Smooth muscle cell (in vitro differentiated cells): ENCODE measurements around the gene FKBP9. TPM values are rescaled to one million over a fixed set of nuclear protein-coding genes. Genes with fewer than 3 reads are reported as not detected.
"Not testable (repeated sequence)": the region's sequence is repeated elsewhere in the genome, so short reads cannot be mapped to it uniquely, and the experiment has no call there.

Experiments
- DNase-seq: peaks from one replicate; lab custom pipeline; 2025; ENCODE audit not compliant: unreplicated experiment; lab: John Stamatoyannopoulos, UW
- H2AFZ ChIP-seq: fragments of 200-600 bp; sonication (generic); 2 replicates; pipeline ENCODE4 v1.6.0; 2016; ENCODE audit warnings: antibody characterized with exemption, low read depth, mild to moderate bottlenecking
- H3F3A ChIP-seq: fragments of 200-600 bp; sonication (generic); 2 replicates; pipeline ENCODE4 v1.6.0; 2017; ENCODE audit warnings: antibody characterized with exemption, low read depth
- H3K27ac ChIP-seq: fragments of 200-600 bp; sonication (generic); 2 replicates; pipeline ENCODE4 v1.5.1; 2016; ENCODE audit warnings: low read depth, mild to moderate bottlenecking
- H3K27me3 ChIP-seq: fragments of 200-600 bp; sonication (generic); 2 replicates; pipeline ENCODE4 v1.6.1; 2016; ENCODE audit warnings: low read depth, mild to moderate bottlenecking
- H3K36me3 ChIP-seq: fragments of 200-600 bp; sonication (generic); 2 replicates; pipeline ENCODE4 v1.5.1; 2016; ENCODE audit warnings: low read depth
- H3K4me1 ChIP-seq: fragments of 200-600 bp; sonication (generic); 2 replicates; pipeline ENCODE4 v1.5.1; 2016; ENCODE audit warnings: low read depth
- H3K4me2 ChIP-seq: fragments of 200-600 bp; sonication (generic); 2 replicates; pipeline ENCODE4 v1.6.0; 2016; ENCODE audit warnings: mild to moderate bottlenecking
- H3K4me3 ChIP-seq: fragments of 200-600 bp; sonication (generic); 2 replicates; pipeline ENCODE4 v1.5.1; 2016; ENCODE audit warnings: mild to moderate bottlenecking
- H3K79me2 ChIP-seq: fragments of 200-600 bp; sonication (generic); 2 replicates; pipeline ENCODE4 v1.6.0; 2016; ENCODE audit warnings: low read depth, mild to moderate bottlenecking
- H3K9ac ChIP-seq: fragments of 200-600 bp; sonication (generic); 2 replicates; pipeline ENCODE4 v1.6.0; 2016; ENCODE audit warnings: low read depth
- H3K9me3 ChIP-seq: fragments of 200-600 bp; sonication (generic); replicated peaks from 2 replicates; pipeline ENCODE4 v1.5.1; 2016; ENCODE audit warnings: low read depth
- H4K20me1 ChIP-seq: fragments of 200-600 bp; sonication (generic); 2 replicates; pipeline ENCODE4 v1.6.0; 2016; ENCODE audit warnings: low read depth
- WGBS: methylation state at CpG from one replicate; pipeline ENCODE4 v1.1.7; 2016; ENCODE audit warnings: low lambda C conversion rate; 5-methylcytosine and 5-hydroxymethylcytosine counted together
- polyA plus RNA-seq: library from polyadenylated mRNA; unstranded; fragments of >200 nt; fragmentation: Nextera tagmentation; extraction: Ambion mirVana; gene quantifications from 2 replicates; pipeline ENCODE4 v1.2.1, GENCODE V29; 2016
- total RNA-seq: library from RNA; depleted of rRNA; stranded (reverse); fragments of >200 nt; gene quantifications from 2 replicates; pipeline ENCODE4 v1.2.3, GENCODE V29; 2014
- TF ChIP-seq, protein P1 (sequence below): fragments of 200-600 bp; sonication (generic); IDR thresholded peaks from 2 replicates; pipeline ENCODE4 v1.5.1; 2017; ENCODE audit warnings: borderline replicate concordance, mild to moderate bottlenecking, antibody characterized with exemption; ENCODE audit not compliant: insufficient read depth, poor library complexity, severe bottlenecking

FKBP9 gene
- total and polyA plus RNA-seq, 2 experiments from 2014 or later = 99.0 to 130 TPM

- H4K20me1 ChIP-seq = no peaks in the 10 kb centered on the region
- H3F3A ChIP-seq = no peaks in the 10 kb centered on the region
- TF ChIP-seq, protein P1, sequence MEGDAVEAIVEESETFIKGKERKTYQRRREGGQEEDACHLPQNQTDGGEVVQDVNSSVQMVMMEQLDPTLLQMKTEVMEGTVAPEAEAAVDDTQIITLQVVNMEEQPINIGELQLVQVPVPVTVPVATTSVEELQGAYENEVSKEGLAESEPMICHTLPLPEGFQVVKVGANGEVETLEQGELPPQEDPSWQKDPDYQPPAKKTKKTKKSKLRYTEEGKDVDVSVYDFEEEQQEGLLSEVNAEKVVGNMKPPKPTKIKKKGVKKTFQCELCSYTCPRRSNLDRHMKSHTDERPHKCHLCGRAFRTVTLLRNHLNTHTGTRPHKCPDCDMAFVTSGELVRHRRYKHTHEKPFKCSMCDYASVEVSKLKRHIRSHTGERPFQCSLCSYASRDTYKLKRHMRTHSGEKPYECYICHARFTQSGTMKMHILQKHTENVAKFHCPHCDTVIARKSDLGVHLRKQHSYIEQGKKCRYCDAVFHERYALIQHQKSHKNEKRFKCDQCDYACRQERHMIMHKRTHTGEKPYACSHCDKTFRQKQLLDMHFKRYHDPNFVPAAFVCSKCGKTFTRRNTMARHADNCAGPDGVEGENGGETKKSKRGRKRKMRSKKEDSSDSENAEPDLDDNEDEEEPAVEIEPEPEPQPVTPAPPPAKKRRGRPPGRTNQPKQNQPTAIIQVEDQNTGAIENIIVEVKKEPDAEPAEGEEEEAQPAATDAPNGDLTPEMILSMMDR = no peak
- no peaks in the 10 kb centered on the region for H3K4me1 ChIP-seq
- H2AFZ ChIP-seq = no peak overlapping the region
- no peaks in the 10 kb centered on the region for H3K27me3 ChIP-seq
- H3K4me3 ChIP-seq = no peak overlapping the region
- H3K4me2 ChIP-seq = no peak overlapping the region
- no peak overlapping the region for H3K9ac ChIP-seq
- no peak for DNase-seq
- H3K36me3 ChIP-seq = peaks cover 6% of the 10 kb centered on the region
- no peak overlapping the region for H3K27ac ChIP-seq
- WGBS = 59% methylated on average over 5 of the region's 5 CpGs
- no peaks in the 10 kb centered on the region for H3K9me3 ChIP-seq
- no peaks in the 10 kb centered on the region for H3K79me2 ChIP-seq
Observed at GRCh38 chr7:32915041-32915536, 42.2 kb upstream of the FKBP9 start.

GRCh38 chr7:32916006-32916405 lies 41.2 kb upstream of the FKBP9 start:
- no peak overlapping the region for H3K4me2 ChIP-seq
- H3F3A ChIP-seq = no peaks in the 10 kb centered on the region
- H3K9me3 ChIP-seq = no peaks in the 10 kb centered on the region
- no peak for DNase-seq
- H3K27me3 ChIP-seq = no peaks in the 10 kb centered on the region
- no peak overlapping the region for H3K4me3 ChIP-seq
- peaks cover 7% of the 10 kb centered on the region for H3K36me3 ChIP-seq
- H2AFZ ChIP-seq = no peak overlapping the region
- 92% methylated on average over 3 of the region's 3 CpGs for whole genome bisulfite sequencing
- no peaks in the 10 kb centered on the region for H3K4me1 ChIP-seq
- H3K79me2 ChIP-seq = no peaks in the 10 kb centered on the region
- H4K20me1 ChIP-seq = no peaks in the 10 kb centered on the region
- no peak overlapping the region for H3K9ac ChIP-seq
- H3K27ac ChIP-seq = no peak overlapping the region
- TF ChIP-seq, protein P1 = no peak

DNA sequence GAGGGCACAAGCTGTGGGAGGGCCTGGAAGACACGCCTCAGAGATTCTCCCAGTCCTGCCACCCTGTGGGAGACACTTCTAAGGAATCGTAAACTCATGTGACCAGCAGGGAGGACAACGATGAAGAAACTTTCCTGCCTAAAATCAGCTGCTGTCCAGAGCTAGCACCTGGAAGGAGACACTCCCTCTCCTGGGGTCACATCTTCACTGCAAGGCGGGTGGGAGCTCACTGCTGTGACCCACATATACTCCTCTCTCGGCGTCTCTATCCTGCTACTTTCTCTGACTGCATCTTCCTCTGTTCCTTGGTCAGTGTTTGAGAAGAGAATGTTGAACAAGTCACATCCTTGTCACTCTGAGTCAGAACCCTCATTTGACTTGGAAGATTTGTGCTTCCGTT lies 40.2 kb upstream of the FKBP9 start:
- H3K9ac ChIP-seq, H3K9me3 ChIP-seq, DNase-seq, H3K79me2 ChIP-seq, H3K36me3 ChIP-seq, H3K4me2 ChIP-seq, H3K27me3 ChIP-seq, H3K4me3 ChIP-seq, H3F3A ChIP-seq, H3K27ac ChIP-seq, H2AFZ ChIP-seq, H3K4me1 ChIP-seq, H4K20me1 ChIP-seq: not testable (repeated sequence)
- WGBS = 91% methylated on average over 7 of the region's 7 CpGs

GRCh38 chr7:32921896-32922295 lies 35.3 kb upstream of the FKBP9 start:
- Histone ChIP-seq H3K4me2 (no peak overlapping the region), H3K9me3 (no peaks in the 10 kb centered on the region), H3K79me2 (no peaks in the 10 kb centered on the region), H3K27ac (no peak overlapping the region), H3K36me3 (peaks cover 10% of the 10 kb centered on the region), H2AFZ (no peak overlapping the region), H3K4me3 (no peak overlapping the region), H3K27me3 (no peaks in the 10 kb centered on the region), H3K4me1 (no peaks in the 10 kb centered on the region), H3K9ac (no peak overlapping the region), H3F3A (no peaks in the 10 kb centered on the region), H4K20me1 (peaks cover 9% of the 10 kb centered on the region)
- TF ChIP-seq, protein P1 = no peak
- no peak for DNase-seq
- WGBS = 87% methylated on average over 2 of the region's 2 CpGs
